ENCODE results near the gene ATRNL1. TPM values are rescaled to one million over a fixed set of nuclear protein-coding genes. Genes with fewer than 3 reads are reported as not detected.

The ATRNL1 gene
- total and polyA plus RNA-seq, 2 donors from 2014 or later, result 2.4 to 7.1 TPM

DNA sequence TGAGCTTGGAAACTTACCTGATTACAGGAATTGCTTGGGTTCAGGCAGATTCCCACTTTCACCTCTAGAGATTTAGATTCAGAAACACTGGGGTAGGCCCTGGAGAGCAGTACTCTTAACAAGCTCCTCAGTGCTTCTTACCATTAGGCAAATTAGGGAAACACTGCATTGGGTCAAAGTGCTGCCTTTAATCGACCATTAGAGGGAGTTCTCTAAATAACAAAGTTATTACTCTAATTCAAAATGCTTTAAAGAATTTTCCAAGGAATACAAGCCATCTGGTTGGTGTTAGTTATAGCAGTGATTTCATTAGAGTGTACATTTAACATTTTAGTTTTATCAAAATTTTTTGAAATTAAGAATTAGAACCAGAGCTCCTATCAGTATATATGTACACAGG is 855.3 kb downstream of the ATRNL1 start:
- Histone ChIP-seq H3K36me3 (ENCODE audit: control insufficient read depth in 2 of 3, insufficient read depth in 3 of 3, low read length in 3 of 3) (no peaks in the 10 kb centered on the region), H3K27me3 (ENCODE audit: control insufficient read depth, insufficient read depth, low read length) (no peaks in the 10 kb centered on the region), H3K27ac (ENCODE audit: low read depth in 2 of 2, low read length in 2 of 2) (no peak overlapping the region), H3K9ac (ENCODE audit: low read length in 3 of 3) (no peak overlapping the region), H3K4me3 (ENCODE audit: low read length in 3 of 3) (no peak overlapping the region), H3K9me3 (ENCODE audit: control insufficient read depth in 2 of 3, insufficient read depth in 1 of 3, low read length in 3 of 3) (no peaks in the 10 kb centered on the region), H3K4me1 (ENCODE audit: control insufficient read depth in 2 of 3, insufficient read depth in 2 of 3, low read depth in 1 of 3, low read length in 3 of 3) (no peaks in the 10 kb centered on the region)
- peak in 2 of 5 donors; percentile 31 to 58 for DNase-seq
- FAIRE-seq, result no peak
- intact Hi-C loops (cut with DNase I), result loop anchor here (10.0 kb wide), 1 partner anchor 326 kb away; the partner anchor contains the start of gene GFRA1
- TF ChIP-seq, protein P1, sequence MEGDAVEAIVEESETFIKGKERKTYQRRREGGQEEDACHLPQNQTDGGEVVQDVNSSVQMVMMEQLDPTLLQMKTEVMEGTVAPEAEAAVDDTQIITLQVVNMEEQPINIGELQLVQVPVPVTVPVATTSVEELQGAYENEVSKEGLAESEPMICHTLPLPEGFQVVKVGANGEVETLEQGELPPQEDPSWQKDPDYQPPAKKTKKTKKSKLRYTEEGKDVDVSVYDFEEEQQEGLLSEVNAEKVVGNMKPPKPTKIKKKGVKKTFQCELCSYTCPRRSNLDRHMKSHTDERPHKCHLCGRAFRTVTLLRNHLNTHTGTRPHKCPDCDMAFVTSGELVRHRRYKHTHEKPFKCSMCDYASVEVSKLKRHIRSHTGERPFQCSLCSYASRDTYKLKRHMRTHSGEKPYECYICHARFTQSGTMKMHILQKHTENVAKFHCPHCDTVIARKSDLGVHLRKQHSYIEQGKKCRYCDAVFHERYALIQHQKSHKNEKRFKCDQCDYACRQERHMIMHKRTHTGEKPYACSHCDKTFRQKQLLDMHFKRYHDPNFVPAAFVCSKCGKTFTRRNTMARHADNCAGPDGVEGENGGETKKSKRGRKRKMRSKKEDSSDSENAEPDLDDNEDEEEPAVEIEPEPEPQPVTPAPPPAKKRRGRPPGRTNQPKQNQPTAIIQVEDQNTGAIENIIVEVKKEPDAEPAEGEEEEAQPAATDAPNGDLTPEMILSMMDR (IDR thresholded peaks at IDR 0.05; ENCODE audit: borderline replicate concordance, extremely low read depth, insufficient read depth), result no peak

DNA sequence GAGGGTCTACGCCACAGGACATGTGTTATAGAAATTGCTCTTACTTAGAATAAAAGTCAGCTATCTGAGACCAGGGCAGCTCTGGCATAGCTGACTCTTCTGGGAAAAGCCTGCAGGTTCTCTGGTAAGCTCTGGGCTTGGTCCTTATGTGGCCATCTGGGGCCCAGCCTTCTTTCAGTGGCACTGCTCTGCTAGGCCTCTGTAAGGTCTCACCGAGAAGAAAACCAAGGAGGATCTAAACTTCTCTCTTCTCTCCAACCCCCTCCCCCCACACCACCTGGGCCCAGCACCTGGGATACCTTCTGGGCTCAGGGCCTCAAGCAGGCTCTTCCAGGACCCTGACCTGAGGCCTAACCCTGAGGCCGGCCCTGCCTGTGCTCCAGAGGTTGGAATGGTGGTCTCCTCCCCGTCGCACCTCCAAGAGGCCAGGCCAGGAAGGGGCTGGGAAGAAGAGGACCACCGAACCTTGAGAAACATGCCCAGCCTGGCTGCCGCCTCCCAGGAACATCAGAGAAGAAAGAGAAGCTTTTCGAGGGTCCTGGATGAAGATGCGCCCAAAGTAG is 856.2 kb downstream of the ATRNL1 start:
- Histone ChIP-seq H3K27me3 (ENCODE audit: control insufficient read depth, insufficient read depth, low read length) (no peaks in the 10 kb centered on the region), H3K9me3 (ENCODE audit: control insufficient read depth in 2 of 3, insufficient read depth in 1 of 3, low read length in 3 of 3) (no peaks in the 10 kb centered on the region), H3K27ac (ENCODE audit: low read depth in 2 of 2, low read length in 2 of 2) (no peak overlapping the region), H3K4me3 (ENCODE audit: low read length in 3 of 3) (no peak overlapping the region), H3K4me1 (ENCODE audit: control insufficient read depth in 2 of 3, insufficient read depth in 2 of 3, low read depth in 1 of 3, low read length in 3 of 3) (no peaks in the 10 kb centered on the region), H3K36me3 (ENCODE audit: control insufficient read depth in 2 of 3, insufficient read depth in 3 of 3, low read length in 3 of 3) (no peaks in the 10 kb centered on the region), H3K9ac (ENCODE audit: low read length in 3 of 3) (no peak overlapping the region)
- no peak for DNase-seq
- TF ChIP-seq, protein P1 (IDR thresholded peaks at IDR 0.05; ENCODE audit: borderline replicate concordance, extremely low read depth, insufficient read depth), result no peak
- FAIRE-seq, result no peak
- intact Hi-C loops (cut with DNase I), result loop anchor here (10.0 kb wide), 1 partner anchor 325 kb away; the partner anchor contains the start of gene GFRA1

DNA sequence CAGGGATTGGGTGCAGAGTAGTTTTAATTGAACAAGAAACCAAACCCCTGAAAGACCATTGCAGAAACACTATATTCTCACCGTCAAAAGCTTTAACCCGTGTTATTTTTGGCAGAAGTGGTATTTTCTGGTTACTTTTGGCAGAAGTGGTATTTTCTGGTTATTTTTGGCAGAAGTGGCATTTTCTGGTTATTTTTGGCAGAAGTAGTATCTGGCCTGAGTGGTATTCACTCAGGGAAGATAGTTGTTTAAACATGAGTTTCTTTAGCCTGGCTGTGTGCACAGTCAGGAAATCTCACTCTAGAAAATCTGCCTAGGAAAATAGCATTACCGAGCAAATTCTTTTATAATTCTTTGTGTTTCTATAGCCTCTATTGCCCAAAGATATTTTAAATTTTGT is 857.2 kb downstream of the ATRNL1 start:
- no peak overlapping the region for H3K4me3 ChIP-seq (ENCODE audit: low read length in 3 of 3)
- H3K9ac ChIP-seq (ENCODE audit: low read length in 3 of 3), result no peak overlapping the region
- intact Hi-C loops (cut with DNase I), result no loop called here
- TF ChIP-seq, protein P1 (IDR thresholded peaks at IDR 0.05; ENCODE audit: borderline replicate concordance, extremely low read depth, insufficient read depth), result no peak
- DNase-seq (no peak), FAIRE-seq (no peak)
- H3K4me1 ChIP-seq (ENCODE audit: control insufficient read depth in 2 of 3, insufficient read depth in 2 of 3, low read depth in 1 of 3, low read length in 3 of 3), result no peaks in the 10 kb centered on the region
- H3K27ac ChIP-seq (ENCODE audit: low read depth in 2 of 2, low read length in 2 of 2), result no peak overlapping the region
- no peaks in the 10 kb centered on the region for H3K9me3 ChIP-seq (ENCODE audit: control insufficient read depth in 2 of 3, insufficient read depth in 1 of 3, low read length in 3 of 3)
- no peaks in the 10 kb centered on the region for H3K27me3 ChIP-seq (ENCODE audit: control insufficient read depth, insufficient read depth, low read length)
- H3K36me3 ChIP-seq (ENCODE audit: control insufficient read depth in 2 of 3, insufficient read depth in 3 of 3, low read length in 3 of 3), result no peaks in the 10 kb centered on the region

DNA sequence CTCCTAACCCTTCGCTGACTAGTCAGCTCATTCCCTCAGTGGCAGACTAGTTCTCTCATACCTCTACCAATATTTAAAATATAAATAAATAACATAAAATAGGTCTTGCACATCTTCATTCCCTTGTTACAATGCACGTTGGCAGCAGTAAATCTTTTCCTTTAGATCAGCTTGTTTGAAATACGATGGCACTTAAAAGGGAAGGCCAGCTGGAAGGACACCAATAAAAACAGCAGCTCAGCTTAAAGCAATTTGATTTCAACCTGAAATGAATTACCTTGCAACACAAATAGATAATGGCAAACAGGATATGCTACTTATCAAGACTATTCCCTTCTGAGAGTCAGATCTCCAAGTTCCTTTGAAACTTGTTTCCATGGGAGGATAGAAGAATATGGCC is 858.1 kb downstream of the ATRNL1 start:
- H3K36me3 ChIP-seq (ENCODE audit: control insufficient read depth in 2 of 3, insufficient read depth in 3 of 3, low read length in 3 of 3), result no peaks in the 10 kb centered on the region
- no peak overlapping the region for H3K9ac ChIP-seq (ENCODE audit: low read length in 3 of 3)
- TF ChIP-seq, protein P1 (IDR thresholded peaks at IDR 0.05; ENCODE audit: borderline replicate concordance, extremely low read depth, insufficient read depth), result no peak
- no peak overlapping the region for H3K27ac ChIP-seq (ENCODE audit: low read depth in 2 of 2, low read length in 2 of 2)
- H3K9me3 ChIP-seq (ENCODE audit: control insufficient read depth in 2 of 3, insufficient read depth in 1 of 3, low read length in 3 of 3), result no peaks in the 10 kb centered on the region
- DNase-seq (peak in 2 of 5 donors; percentile 39 to 61), FAIRE-seq (no peak)
- intact Hi-C loops (cut with DNase I), result no loop called here
- H3K27me3 ChIP-seq (ENCODE audit: control insufficient read depth, insufficient read depth, low read length), result no peaks in the 10 kb centered on the region
- H3K4me1 ChIP-seq (ENCODE audit: control insufficient read depth in 2 of 3, insufficient read depth in 2 of 3, low read depth in 1 of 3, low read length in 3 of 3), result no peaks in the 10 kb centered on the region
- H3K4me3 ChIP-seq (ENCODE audit: low read length in 3 of 3), result no peak overlapping the region

Data from kidney (tissue), 14 donors.